IPS-18a (cell line): ENCODE measurements around the gene CLDN5.

Experiments used
- H3K27ac ChIP-seq: one replicate; pipeline ENCODE4 v1.5.1; 2013; ENCODE audit warnings: low read length
- H3K27me3 ChIP-seq: one replicate; pipeline ENCODE4 v1.6.1; 2013; ENCODE audit warnings: mild to moderate bottlenecking, low read length; ENCODE audit not compliant: control insufficient read depth, insufficient read depth
- H3K36me3 ChIP-seq: one replicate; pipeline ENCODE4 v1.6.1; 2013; ENCODE audit warnings: low read depth, low read length; ENCODE audit not compliant: control insufficient read depth
- H3K4me1 ChIP-seq: one replicate; pipeline ENCODE4 v1.6.1; 2013; ENCODE audit warnings: low read depth, low read length; ENCODE audit not compliant: control insufficient read depth
- H3K4me3 ChIP-seq: one replicate; pipeline ENCODE4 v1.5.1; 2013; ENCODE audit warnings: low read length
- H3K9ac ChIP-seq: one replicate; pipeline ENCODE4 v1.6.1; 2013; ENCODE audit warnings: mild to moderate bottlenecking, low read length, moderate library complexity
- H3K9me3 ChIP-seq: one replicate; pipeline ENCODE4 v1.6.1; 2013; ENCODE audit warnings: low read depth, low read length; ENCODE audit not compliant: control insufficient read depth

CLDN5 gene

DNA sequence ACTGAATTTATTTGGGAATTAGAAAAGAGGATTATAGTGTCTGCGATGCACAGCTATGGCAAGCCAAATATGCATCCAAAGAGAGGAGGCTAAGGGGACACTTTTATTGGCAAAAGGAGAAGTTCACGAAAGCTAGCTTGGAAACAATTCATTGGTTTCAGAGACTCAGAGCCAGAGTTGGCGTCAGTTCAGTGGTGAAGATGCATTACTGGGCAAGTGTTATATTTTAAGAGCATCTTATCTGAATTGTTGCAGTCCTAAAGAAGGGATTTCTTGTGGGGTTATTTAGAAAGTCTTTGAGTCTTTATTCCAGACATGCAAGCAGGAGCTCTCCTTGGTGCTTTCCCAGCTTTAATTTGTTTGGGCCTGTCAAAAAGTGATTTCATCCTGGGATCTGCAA, 15.0 kb downstream of the CLDN5 start:
- Histone ChIP-seq H3K4me3 (no peak overlapping the region), H3K4me1 (no peaks in the 10 kb centered on the region), H3K9ac (no peak overlapping the region), H3K9me3 (no peaks in the 10 kb centered on the region), H3K27me3 (no peaks in the 10 kb centered on the region), H3K36me3 (peaks cover 25% of the 10 kb centered on the region), H3K27ac (no peak overlapping the region)

DNA sequence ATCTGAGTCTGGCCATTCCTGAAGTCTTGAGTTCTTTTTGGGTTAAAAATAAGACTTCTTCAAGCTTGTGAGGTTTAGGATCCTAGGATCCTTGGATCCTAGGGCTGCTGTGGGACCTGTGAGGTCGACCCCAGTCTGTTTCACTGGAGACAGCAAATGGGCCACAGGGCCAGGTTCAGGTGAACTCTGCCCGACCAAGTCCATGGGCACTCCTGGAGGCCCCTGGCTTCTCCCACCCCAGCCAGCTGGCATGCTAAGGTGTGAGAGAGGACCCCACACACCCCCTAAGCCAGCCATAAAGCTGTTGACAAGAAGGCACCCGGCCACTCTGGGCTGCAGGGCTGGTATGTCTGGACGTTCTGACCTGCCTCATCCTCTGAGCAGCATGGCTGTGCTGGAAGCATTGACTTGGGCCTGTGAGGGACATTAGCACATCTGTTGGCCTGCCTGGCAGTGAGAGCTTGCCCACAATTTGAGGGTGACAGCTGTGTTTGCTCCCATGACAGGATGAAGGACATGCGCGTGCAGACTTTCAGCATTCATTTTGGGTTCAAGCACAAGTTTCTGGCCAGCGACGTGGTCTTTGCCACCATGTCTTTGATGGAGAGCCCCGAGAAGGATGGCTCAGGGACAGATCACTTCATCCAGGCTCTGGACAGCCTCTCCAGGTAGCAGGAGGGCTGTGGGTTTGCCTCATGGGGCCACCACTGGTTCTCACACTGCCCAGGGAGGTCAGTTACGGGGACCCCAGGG, 16.0 kb downstream of the CLDN5 start:
- H3K4me3 ChIP-seq, result no peak overlapping the region
- no peaks in the 10 kb centered on the region for H3K4me1 ChIP-seq
- no peaks in the 10 kb centered on the region for H3K27me3 ChIP-seq
- no peaks in the 10 kb centered on the region for H3K9me3 ChIP-seq
- no peak overlapping the region for H3K9ac ChIP-seq
- peaks cover 21% of the 10 kb centered on the region for H3K36me3 ChIP-seq
- no peak overlapping the region for H3K27ac ChIP-seq

DNA sequence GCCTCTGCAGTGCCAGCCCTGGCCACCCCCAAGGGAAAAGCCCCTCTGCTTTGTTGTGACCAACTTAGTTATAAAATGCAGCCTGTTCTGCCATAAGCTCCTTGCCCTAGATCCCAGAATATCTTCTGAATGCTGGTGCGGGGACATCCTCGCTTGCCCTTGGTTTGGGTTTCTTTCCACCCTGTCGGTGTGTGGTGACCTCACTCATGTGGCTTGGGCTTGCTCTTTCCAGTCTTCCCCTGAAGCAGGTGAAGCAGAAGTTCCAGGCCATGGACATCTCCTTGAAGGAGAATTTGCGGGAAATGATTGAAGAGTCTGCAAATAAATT, 16.7 kb downstream of the CLDN5 start:
- no peak overlapping the region for H3K4me3 ChIP-seq
- peaks cover 18% of the 10 kb centered on the region for H3K36me3 ChIP-seq
- H3K4me1 ChIP-seq, result no peaks in the 10 kb centered on the region
- no peak overlapping the region for H3K27ac ChIP-seq
- no peaks in the 10 kb centered on the region for H3K9me3 ChIP-seq
- no peaks in the 10 kb centered on the region for H3K27me3 ChIP-seq
- H3K9ac ChIP-seq, result no peak overlapping the region

DNA sequence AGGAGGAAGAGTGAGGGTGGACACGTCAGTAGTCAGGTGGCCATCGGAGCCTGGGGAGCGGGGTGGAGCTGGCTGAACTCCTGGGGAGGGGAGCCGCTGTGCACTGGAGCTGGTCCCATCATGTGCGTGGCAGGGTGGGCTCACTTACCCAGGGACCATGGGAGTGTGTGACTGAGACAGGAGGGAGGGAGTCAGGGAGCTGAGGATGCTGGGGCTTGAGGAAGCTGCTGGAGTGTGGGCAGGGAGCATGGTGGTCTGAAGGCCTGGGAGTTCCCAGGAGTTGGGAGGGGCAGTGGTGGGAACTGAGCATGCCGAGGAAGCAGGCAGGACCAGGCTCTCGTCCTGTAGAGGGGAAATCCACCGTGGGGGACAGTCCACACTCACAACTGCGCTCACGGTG, 18.0 kb downstream of the CLDN5 start:
- H3K9ac ChIP-seq, result no peak overlapping the region
- H3K27me3 ChIP-seq, result no peaks in the 10 kb centered on the region
- H3K36me3 ChIP-seq, result peaks cover 18% of the 10 kb centered on the region
- no peaks in the 10 kb centered on the region for H3K9me3 ChIP-seq
- H3K4me1 ChIP-seq, result no peaks in the 10 kb centered on the region
- no peak overlapping the region for H3K4me3 ChIP-seq
- H3K27ac ChIP-seq, result no peak overlapping the region

DNA sequence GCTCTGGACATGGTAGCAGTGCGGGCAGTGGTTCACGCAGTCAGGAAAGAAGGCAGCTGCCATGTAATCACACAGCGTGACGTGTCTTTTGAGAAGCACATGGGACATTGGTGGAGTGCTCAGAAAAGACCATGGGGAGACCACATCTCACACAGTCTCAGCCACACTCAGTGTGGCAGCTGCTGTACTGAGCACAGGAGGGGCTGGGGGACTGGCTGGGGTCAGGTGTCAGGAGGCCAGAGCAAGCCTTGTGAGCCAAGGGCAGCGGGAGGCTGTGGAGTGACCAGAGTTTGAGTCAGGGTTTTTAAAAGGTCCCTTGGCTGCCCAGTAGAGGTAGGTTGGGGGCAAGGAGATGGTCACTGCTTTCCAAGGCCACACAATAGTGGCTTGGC, 18.5 kb downstream of the CLDN5 start:
- no peaks in the 10 kb centered on the region for H3K9me3 ChIP-seq
- H3K36me3 ChIP-seq, result peaks cover 16% of the 10 kb centered on the region
- H3K27me3 ChIP-seq, result no peaks in the 10 kb centered on the region
- H3K9ac ChIP-seq, result no peak overlapping the region
- no peaks in the 10 kb centered on the region for H3K4me1 ChIP-seq
- H3K27ac ChIP-seq, result no peak overlapping the region
- H3K4me3 ChIP-seq, result no peak overlapping the region

DNA sequence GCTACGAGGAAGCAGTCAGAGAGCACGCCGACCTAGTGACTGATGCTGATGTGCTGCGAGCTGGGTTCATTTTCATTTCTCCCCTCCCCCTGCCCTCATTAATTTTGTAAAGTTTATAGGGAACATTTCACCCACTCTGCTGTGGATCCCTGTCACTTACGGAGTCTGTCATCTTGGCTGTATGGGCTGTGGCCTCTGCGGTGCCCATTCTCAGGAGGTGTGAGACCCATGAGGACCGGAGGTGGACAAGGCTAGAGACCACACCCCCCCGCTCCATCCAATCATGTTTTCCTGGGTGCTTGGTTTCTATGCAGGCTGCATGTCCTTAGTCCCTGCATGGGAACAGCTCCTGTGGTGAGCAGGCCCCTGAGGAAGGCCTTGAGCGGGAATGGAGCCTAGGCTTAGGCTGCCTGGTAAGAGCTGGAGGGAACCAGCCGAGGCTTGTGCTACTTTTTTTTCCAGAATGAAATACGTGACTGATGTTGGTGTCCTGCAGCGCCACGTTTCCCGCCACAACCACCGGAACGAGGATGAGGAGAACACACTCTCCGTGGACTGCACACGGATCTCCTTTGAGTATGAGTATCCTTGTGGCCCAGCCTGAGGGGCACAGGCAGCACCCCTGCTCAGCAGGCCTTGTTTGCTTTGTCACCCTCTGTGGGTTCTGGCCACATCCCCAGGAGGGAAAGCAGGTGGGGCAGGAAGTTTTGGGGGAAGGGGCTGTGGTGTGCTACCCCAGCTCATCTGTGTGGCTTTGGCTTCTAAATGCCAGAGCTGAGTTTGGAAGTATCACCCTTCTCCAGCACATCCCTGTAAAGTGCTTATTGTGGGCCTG, 19.1 kb downstream of the CLDN5 start:
- peaks cover 16% of the 10 kb centered on the region for H3K36me3 ChIP-seq

DNA sequence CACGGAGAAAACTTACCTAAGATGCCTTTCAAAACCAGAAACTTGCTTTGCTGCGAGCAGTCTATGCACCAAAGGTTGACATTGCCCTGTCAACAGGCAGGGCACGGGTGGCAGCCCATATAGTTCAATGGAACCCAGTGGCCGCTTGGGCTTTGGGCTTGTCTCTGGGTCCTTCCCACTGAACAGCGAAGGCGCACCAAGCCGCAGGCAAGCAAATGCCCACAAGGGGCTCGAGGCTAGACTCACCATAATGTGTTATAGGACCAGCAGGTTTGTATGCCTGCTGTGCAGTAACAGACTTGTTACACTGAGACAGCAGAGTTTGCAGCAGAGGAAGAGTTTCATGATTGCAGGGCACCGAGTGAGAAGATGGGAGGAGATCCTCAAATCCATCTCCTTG, 20.3 kb downstream of the CLDN5 start:
- no peak overlapping the region for H3K9ac ChIP-seq
- no peak overlapping the region for H3K27ac ChIP-seq
- H3K4me1 ChIP-seq, result no peaks in the 10 kb centered on the region
- no peaks in the 10 kb centered on the region for H3K9me3 ChIP-seq
- H3K4me3 ChIP-seq, result no peak overlapping the region
- peaks cover 17% of the 10 kb centered on the region for H3K36me3 ChIP-seq
- no peaks in the 10 kb centered on the region for H3K27me3 ChIP-seq

More for the DNA sequence above, 19.1 kb downstream of the CLDN5 start:
- Histone ChIP-seq H3K9me3 (no peaks in the 10 kb centered on the region), H3K4me1 (no peaks in the 10 kb centered on the region), H3K4me3 (no peak overlapping the region), H3K9ac (no peak overlapping the region), H3K27me3 (no peaks in the 10 kb centered on the region), H3K27ac (no peak overlapping the region)

DNA sequence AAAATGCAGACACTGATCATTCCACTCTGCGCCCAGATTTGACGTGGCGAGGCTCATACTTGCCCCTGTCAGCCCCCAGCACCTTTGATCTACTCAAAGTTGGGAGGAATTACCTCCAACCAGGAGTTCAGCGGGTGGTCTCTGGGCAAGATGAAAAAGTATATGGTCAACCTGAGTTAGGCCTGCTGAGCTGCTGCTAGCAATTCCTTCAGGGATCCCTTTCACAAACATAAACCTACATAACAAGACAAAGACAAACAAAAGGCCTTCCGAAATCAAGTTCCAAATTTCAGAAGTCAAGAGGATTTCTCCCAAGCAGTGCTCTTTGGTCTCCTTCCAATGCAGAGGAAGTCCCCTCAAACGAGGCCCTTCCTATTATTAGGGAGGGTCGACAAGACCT, 20.8 kb downstream of the CLDN5 start:
- H3K9me3 ChIP-seq, result no peaks in the 10 kb centered on the region
- H3K4me1 ChIP-seq, result no peaks in the 10 kb centered on the region
- no peaks in the 10 kb centered on the region for H3K27me3 ChIP-seq
- H3K36me3 ChIP-seq, result peaks cover 22% of the 10 kb centered on the region
- H3K27ac ChIP-seq, result no peak overlapping the region
- H3K9ac ChIP-seq, result no peak overlapping the region
- H3K4me3 ChIP-seq, result no peak overlapping the region

DNA sequence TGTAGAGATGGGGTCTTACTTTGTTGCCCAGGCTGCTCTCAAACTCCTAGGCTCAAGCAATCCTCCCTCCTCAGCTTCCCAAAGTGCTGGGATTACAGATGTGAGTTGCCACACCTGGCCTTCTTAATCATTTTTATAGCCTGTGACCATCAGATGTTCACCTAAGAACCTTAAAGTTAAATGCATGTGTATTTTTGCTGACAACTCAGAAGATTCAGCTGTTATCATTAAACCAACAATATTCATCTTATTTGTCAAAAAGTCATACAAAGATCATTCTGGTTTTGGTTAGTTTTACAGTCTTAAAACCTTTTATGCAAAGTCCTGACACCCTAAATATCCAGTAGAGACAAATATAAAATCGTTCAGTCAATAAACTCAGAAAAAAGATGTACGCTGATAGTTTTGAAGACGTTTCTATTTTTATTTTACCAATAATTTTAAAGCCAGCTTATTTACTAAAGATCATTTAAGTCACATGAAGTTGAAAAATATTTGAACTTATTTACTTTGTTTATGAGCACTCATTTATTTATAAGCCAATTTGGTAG, 22.2 kb downstream of the CLDN5 start:
- Histone ChIP-seq H3K27ac (no peak overlapping the region), H3K36me3 (peaks cover 26% of the 10 kb centered on the region), H3K4me1 (no peaks in the 10 kb centered on the region), H3K9me3 (no peaks in the 10 kb centered on the region), H3K27me3 (no peaks in the 10 kb centered on the region), H3K9ac (no peak overlapping the region), H3K4me3 (no peak overlapping the region)

DNA sequence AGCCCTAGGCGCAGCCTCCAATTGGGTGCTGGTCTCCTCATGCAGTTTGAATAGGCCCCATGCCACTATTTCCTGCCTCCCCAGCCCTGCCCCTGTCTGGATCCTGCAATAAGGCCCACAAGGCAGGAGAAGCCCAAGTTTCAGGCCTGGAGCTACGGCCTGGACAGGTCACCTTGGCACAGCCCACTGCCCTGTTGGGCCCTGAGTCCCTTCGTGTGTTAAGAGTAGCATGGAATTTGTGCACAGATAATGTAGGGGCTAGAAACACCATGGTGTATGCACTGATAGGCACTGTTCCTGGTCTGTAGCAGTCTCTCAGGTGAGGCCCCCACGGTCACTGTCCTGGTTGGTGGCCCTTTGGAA, 24.3 kb downstream of the CLDN5 start:
- Histone ChIP-seq H3K9me3 (no peaks in the 10 kb centered on the region), H3K4me1 (no peaks in the 10 kb centered on the region), H3K27me3 (no peaks in the 10 kb centered on the region), H3K27ac (no peak overlapping the region), H3K4me3 (no peak overlapping the region), H3K36me3 (peaks cover 39% of the 10 kb centered on the region), H3K9ac (no peak overlapping the region)

DNA sequence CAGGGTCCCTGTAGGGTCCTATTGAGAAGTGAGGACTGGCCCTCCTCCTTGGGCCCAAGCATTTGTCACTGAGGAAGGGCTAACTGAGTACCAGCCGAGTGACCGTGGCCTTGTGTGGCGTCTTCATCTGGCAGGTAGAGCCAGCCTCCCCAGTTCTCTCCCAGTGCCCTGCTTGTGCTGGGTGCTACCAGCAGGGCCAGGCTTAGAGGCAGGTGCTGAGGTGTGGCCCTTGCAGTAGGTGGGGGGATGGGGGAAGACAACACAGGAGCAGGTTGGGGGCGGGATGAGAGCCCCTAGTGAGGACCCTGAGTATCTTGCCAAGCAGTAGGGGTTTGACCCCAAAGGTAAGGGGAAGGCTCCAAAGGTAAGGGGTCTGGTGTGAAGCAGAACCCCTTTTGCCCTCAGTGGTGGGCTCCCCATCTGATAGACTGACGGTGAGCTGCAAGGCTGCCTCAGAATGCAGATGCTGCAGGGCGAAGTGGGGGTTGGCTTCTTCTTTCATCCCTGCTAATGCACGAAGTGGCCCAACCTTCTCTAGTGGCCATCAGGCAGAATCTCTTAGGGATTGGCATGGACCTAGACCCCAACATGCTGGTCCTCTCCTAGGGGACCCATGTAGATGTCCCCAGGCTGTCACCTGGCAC, 24.9 kb downstream of the CLDN5 start:
- Histone ChIP-seq H3K9me3 (no peaks in the 10 kb centered on the region), H3K27ac (no peak overlapping the region), H3K36me3 (peaks cover 44% of the 10 kb centered on the region), H3K27me3 (no peaks in the 10 kb centered on the region), H3K4me1 (no peaks in the 10 kb centered on the region), H3K9ac (no peak overlapping the region), H3K4me3 (no peak overlapping the region)
